Fibroblast of upper back skin (primary cell): ENCODE results near the gene IVD.

Experiments used
- DNase-seq: peaks from one replicate; pipeline ENCODE4 v3.0.0-alpha.2; 2013

The IVD gene

DNA sequence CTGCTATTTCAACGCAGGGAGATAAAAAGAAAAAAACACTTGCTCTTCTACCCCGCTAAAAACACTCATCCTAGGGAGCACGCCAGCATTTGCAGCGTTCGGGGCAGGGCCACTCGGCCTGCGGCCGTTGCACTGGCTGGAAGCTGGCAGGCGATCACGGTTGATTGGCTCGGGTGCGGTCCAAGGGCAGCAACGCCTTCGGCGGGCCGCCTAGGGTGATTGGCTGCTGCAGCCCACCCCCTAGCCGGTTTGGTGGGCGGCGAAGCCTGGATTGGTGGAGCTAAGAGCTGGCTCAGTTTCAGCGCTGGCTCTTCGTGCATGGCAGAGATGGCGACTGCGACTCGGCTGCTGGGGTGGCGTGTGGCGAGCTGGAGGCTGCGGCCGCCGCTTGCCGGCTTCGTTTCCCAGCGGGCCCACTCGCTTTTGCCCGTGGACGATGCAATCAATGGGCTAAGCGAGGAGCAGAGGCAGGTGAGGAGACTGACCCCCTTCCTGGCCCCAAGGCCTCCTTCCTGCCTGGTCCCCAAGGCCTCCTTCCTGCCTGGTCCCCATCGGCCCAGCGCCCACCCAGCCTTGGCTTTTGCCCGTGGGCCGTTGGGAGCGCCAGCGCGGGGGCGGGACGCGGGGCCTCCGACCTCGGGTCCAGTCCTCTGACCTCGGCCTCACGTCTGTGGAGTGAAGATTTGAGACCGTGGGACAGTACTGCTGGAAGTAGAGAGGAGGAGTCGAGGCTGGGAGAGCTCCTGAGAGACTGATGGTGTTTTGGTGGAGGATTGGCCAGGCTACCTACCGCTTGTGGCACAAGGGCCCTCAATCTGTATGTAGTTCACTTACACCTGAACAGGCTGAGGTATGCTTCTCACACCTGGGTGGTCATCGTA lies at the start of gene IVD:
Gene IVD (plus strand): TSS at position 295 of the 881 bp plus-strand sequence. CDS start 33 bp downstream, at position 328.
- DNase-seq: peak; percentile 95

DNA sequence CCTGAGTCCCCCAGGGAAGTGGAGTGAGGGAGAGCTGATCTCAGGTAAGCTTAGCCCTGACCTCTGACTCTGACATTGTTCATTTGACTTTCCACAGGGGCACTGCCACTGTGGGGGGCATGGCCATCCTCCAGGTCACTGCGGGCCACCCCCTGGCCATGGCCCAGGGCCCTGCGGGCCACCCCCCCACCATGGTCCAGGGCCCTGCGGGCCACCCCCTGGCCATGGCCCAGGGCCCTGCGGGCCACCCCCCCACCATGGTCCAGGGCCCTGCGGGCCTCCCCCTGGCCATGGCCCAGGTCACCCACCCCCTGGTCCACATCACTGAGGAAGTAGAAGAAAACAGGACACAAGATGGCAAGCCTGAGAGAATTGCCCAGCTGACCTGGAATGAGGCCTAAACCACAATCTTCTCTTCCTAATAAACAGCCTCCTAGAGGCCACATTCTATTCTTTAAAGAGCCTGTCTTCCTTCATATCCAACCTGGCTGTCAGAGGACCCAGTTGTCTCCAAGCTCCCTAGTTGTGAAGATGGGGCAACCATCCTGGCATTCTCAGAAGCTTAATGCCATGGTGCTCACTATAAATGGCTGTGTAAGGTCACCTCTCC lies 49.5 kb upstream of the IVD start:
- DNase-seq: no peak

DNA sequence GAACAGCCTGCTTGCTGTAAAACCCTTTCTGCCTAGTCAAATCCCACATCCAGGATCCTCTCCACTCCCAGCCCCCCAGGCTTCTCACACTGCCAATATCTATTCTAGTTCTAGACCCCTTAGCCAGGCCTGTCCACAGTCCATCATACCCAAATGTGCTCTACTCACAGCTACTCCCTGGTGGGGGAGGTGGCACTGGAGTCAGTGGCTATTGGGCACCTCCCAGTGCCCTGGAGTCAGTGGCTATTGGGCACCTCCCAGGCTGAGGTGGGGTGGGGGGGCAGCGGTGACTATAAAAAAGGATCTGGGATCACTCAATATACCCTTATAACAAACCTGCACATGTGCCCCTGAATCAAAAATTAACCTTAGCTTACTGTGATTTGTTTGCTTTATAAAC lies 48.3 kb upstream of the IVD start:
- DNase-seq: no peak

DNA sequence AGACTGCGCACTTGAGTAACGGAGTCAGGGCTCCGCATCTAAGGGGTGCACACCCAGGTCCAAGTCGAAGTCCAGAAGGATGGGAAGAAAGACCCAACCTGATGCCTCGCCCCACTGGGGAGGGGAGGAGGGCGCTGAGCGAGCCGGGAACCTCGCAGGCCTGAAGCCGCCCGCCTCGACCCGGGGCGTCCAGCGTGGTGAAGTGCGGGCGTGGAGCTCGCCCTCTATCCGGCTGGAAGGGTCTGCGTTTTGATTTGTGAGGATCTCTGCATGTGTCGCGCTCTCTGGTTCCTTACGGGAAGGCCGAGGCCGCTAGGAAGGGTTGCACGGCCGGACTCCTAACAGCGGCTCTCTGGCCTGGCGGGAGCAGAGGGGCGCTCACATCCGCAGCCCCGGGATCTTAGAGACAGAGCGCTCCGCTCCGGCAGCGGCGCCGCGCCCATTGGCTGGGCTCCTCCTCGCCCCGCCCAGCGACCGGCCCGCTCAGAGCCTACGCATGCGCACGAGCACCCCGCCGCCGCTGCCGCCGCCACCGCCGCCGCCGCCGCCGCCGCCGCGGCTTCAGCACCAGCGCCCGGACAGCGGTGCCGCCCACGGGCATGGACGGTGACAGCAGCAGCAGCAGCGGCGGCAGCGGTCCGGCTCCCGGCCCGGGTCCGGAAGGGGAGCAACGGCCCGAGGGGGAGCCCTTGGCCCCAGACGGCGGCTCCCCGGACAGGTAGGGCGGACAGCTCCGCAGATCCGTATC lies 47.7 kb upstream of the IVD start, which contains the start of gene DISP2:
Gene DISP2 (plus strand): TSS at position 497 of the 748 bp plus-strand sequence. CDS start 103 bp downstream, at position 600.
- DNase-seq: peak; percentile 75

DNA sequence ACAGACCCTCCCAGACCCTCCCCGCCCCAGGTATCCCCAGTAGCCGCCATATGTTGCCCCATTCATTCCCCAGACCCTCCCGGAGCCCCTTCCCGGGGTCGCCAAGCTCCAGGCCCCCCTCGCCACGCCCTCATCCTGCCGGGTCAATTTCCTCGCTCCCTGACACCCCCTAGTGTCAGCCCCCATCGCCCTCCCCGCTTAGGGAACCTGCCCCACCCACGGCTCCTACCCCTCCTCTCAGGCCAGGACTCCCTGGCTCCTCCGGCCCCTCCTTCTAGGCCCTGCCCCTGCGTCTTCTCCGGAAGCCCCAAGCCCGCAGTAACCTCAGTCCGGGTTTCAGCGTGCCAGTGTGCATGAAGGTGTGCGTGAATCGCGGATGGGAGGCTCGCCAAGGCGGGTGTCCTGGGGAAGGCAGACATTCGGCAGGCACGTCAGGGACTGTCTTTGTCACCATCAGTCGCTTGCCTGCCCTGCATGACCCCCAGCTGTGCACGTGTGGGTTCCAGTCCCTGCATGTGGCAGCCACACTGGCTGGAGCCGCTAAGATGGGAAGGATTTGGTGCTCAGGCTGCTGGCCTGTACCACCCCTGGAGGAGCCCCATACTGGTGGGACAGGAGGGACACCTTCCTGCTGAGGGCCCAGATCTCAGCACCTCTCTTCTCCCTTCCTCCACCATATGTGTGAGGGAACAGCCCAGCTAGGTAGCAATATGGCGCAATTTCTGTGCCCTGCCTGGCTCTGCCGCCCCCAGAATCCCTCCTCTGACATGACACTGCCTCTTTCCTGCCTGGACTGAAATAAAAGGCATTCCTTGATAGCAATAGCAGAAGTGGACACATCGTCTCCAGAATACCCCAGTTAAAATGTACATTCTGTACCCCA lies 46.9 kb upstream of the IVD start:
- DNase-seq: no peak

DNA sequence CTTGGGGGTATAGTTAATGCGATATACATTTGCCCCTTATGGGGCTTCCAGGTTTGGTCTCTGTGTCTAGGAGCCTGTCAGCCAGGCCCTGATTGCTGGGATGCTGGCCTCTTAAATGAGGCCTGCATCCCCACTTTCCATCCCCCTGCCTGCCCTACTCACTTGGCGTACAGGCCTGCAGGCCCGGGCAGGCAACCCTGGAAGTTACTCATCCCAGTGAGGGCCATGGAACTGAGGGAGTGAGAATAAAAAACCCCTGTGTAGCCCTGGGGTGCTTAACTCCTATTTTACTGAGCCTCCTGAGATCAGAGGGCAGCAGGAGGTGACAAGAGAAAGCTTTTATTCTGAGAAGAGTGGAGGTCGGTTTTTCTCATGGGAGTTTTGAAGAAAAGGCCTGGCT lies 45.6 kb upstream of the IVD start:
- DNase-seq: no peak

DNA sequence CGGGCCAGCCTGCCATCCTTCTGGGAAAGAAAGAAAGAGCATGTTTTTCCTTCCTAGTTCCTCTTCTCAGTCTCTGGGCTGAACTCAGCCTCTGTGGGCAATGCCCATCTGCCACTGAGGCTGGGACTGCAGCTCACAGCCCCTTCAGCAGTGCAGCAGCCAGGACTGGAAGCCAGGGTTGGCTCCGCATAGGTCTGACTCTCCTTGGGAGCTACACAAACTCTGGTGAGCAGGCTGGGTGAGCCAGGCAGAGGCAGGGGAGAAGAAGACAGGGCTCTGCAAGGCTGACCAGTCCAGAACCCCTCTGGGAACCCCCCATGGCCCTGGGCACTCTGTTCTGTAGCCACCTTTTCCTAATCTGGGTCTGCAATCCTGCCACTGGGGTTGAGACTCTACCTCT lies 44.0 kb upstream of the IVD start:
- no peak for DNase-seq

DNA sequence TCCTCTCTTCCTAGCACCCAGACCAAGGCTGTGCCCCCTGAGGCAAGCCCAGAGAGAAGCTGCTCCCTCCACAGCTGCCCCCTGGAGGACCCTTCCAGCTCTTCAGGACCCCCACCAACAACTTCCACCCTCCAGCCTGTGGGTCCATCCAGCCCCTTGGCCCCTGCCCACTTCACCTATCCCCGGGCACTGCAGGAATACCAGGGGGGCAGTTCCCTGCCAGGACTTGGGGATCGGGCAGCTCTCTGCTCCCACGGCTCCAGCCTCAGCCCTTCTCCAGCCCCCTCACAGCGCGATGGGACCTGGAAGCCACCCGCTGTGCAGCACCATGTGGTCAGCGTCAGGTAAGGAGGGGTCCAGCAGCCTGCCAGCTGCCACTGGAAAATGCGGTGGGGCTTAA lies 42.0 kb upstream of the IVD start:
- DNase-seq: no peak

DNA sequence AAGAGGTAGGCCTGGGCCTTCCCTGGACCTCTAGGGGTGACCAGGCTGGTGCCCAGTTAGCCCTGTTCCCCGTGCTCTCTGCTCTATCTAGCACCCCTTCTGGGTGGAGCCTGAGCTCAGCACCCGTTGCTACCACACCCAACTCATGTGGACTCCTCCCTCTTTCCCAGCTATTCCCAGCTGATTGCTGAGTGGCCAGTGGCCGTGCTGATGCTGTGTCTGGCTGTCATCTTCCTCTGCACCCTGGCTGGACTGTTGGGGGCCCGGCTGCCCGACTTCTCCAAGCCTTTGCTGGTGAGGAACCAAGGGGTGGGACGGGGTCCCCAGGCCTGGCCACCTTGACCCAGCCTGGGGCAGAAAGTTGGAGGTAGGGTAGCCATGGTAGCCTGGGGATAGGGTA lies 41.3 kb upstream of the IVD start:
- DNase-seq: no peak

DNA sequence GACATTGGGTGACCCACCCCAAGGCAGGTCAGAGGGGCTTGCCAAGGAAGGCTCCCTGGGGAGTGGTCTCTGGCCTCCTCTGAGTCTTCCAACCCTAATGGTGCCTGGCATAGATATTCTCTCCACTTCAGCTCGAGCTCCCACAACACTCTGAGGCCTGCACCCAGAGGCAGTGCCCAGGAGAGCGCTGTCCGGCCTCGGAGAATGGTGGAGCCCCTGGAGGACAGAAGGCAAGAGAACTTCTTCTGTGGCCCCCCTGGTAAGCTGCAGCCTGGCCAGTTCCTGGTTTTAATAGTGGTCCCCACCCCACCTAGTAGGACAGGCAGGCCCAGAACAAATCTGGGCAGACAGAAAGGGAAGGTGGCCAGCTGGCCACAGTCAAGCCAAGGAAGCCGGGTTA lies 40.6 kb upstream of the IVD start:
- no peak for DNase-seq

DNA sequence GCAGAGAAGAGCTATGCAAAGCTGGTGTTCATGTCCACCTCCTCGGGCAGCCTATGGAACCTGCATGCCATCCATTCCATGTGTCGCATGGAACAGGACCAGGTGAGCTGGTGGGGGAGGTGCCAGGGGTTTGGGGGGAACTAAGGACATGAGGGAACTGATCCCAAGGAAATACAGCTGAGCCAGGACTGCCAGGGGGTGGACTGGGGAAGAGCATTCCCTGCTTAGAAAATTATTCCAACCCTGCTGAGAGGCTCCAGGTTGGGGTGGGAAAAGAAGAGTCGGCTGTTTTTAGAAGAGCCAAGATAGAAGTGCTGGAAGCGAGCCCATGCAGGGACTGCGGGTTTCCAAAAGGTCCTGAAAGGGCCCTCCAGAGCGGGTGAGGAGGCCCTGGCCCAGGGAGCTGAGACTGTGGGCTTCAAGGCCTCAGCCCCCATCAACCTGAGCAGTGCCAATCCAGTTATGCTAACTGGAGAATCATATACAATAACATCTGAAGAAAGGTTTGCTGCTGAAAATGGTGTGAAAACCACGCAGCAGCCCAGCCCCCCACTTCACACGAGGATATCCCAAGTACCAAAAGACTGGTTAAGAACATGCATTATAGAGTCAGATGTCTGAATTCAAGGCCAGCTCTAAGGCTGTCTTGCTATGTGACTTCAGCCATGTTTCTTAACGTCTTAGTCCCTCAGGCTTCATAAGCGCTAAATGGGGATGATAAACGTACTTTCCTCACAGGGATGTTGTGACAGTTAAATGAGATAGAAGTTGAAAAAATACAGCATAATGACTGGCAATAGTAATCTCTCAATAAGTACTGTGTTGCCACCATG lies 39.8 kb upstream of the IVD start:
- DNase-seq: no peak

DNA sequence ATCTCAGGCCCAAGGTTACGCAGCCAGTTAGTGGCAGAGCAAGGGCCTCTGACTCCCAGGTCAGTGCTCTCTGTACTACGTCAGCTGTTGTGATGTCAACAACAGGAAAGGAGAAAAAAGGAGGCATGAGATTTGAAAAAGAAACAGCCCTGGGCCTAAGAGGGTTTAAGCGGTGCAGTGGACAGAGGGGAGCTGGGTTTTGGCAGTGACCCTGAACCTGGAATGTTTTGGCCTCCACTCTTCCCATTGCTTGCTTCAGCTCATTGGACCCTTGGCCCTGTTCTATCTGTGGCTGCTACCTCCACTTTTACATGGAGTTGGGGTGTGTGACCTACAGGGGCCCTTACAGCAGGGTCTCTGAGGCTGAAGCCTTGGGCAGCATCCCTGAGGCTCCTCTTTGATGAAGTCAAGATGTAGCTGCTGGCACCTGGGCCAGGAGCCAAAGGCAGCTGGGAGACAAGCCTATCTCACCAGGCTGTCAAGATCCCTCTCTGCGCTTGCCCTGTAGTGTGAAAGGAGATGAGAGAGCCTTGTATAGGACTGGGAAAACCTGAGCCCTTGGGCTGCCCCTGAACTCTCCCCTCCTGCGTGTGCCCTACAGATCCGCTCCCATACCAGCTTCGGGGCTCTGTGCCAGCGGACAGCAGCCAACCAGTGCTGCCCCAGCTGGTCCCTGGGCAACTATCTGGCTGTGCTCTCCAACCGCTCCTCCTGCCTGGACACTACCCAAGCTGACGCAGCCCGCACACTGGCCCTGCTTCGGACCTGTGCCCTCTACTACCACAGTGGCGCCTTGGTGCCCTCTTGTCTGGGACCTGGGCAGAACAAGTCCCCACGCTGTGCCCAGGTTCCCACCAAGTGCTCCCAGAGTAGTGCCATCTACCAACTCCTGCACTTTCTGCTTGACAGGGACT lies 38.9 kb upstream of the IVD start:
- no peak for DNase-seq

DNA sequence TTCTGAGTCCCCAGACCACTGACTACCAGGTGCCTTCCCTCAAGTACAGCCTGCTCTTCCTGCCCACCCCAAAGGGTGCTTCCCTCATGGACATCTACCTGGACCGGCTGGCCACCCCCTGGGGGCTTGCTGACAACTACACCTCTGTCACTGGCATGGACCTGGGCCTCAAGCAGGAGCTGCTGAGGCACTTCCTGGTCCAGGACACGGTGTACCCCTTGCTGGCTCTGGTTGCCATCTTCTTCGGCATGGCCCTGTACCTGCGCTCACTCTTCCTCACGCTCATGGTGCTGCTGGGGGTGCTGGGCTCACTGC lies 38.3 kb upstream of the IVD start:
- no peak for DNase-seq

DNA sequence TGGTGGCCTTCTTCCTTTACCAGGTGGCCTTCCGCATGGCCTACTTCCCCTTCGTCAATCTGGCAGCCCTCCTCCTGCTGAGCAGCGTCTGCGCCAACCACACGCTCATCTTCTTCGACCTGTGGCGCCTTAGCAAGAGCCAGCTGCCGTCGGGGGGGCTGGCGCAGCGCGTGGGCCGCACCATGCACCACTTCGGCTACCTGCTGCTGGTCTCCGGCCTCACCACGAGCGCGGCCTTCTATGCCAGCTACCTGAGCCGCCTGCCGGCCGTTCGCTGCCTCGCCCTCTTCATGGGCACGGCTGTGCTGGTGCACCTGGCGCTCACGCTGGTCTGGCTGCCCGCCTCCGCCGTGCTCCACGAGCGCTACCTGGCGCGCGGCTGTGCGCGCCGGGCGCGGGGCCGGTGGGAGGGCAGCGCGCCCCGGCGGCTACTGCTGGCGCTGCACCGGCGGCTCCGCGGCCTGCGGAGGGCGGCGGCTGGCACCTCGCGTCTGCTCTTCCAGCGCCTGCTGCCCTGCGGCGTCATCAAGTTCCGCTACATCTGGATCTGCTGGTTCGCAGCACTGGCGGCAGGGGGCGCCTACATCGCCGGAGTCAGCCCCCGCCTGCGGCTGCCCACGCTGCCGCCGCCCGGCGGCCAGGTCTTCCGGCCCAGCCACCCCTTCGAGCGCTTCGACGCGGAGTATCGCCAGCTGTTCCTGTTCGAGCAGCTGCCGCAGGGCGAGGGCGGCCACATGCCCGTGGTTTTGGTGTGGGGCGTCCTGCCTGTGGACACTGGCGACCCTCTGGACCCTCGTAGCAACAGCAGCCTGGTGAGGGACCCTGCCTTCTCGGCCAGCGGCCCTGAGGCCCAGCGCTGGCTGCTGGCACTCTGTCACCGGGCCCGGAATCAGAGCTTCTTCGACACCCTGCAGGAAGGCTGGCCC lies 37.6 kb upstream of the IVD start:
- DNase-seq: peak; percentile 78

DNA sequence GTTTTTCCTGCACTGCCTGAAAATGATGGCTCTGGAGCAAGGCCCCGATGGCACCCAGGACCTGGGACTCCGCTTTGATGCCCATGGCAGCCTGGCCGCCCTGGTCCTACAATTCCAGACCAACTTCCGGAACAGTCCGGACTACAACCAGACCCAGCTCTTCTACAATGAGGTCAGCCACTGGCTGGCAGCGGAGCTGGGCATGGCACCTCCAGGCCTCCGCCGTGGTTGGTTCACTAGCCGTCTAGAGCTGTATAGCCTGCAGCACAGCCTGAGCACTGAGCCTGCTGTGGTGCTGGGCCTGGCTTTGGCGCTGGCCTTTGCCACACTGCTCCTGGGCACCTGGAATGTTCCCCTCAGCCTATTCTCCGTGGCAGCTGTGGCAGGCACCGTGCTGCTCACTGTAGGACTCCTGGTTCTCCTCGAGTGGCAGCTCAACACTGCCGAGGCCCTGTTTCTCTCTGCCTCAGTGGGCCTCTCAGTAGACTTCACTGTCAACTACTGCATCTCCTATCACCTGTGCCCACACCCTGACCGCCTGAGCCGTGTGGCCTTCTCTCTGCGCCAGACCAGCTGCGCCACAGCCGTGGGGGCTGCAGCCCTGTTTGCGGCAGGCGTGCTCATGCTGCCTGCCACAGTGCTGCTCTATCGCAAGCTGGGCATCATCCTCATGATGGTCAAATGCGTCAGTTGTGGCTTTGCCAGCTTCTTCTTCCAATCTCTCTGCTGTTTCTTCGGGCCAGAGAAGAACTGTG lies 36.7 kb upstream of the IVD start:
- no peak for DNase-seq

DNA sequence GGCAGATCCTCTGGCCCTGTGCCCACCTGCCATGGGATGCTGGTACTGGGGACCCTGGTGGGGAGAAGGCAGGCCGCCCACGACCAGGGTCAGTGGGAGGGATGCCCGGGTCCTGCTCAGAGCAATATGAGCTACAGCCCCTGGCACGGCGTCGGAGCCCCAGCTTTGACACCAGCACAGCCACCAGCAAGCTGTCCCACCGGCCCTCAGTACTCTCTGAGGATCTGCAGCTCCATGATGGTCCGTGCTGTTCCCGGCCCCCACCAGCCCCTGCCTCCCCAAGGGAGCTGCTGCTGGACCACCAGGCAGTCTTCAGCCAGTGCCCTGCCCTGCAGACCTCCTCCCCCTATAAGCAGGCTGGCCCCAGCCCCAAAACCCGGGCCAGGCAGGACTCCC lies 36.1 kb upstream of the IVD start:
- no peak for DNase-seq

DNA sequence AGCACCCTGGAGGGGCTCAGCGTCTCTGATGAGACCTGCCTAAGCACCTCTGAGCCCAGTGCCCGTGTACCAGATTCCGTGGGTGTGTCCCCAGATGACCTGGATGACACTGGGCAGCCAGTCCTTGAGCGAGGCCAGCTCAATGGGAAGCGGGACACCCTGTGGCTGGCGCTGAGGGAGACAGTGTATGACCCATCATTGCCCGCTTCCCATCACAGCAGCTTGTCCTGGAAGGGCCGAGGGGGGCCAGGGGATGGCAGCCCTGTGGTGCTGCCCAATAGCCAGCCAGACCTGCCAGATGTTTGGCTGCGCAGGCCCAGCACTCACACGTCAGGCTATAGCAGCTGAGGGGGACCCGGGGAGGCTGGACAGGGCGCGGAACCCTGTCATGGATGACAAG lies 35.6 kb upstream of the IVD start:
- DNase-seq: no peak

DNA sequence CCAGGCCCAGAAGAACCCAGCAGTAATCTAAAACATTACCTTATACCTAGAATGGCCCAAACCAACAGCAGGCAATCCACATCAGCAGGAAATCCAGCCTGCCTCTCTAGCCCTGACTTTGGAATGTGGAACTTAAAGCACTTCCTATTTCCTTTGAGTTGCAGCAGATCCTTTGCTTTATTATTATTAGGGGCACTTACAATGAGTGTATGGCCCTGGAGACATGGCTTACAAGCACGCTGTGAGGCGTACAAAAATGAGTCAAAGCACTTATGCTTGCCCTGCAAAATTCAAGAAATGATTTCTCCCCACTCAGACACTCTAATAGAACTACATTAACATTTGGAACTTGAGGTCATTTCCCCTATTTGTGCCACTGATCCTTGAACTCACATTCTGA lies 32.6 kb upstream of the IVD start:
- DNase-seq: peak; percentile 40

DNA sequence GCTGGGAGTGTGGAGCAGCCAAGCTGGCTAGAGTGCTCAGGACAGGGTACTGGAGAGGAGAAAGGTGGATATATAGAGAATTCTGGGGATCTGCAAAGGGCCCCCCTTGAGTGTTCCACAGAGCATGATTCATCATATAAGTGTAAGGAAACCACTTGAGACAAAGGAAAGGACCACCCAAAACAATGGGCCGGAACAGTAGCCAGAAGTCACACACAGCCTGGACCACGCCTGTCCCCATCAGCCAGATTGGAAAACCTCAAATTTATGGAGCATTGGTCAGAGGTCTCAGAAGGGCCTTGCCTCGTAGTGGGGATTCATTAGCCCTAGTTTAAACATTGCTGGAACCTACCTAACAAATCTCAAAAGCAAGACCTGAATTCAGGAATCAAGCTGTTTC lies 28.0 kb upstream of the IVD start:
- DNase-seq: no peak
